ENCODE measurements around the gene CHRNA3.

Gene CHRNA3

GRCh38 chr15:78637776-78638435, 17.1 kb upstream of the CHRNA3 start:
- Histone ChIP-seq H3K4me3 (ENCODE audit: insufficient read depth, low read length, poor library complexity, severe bottlenecking) (no peak overlapping the region), H3K4me2 (ENCODE audit: low read depth, low read length, poor library complexity, severe bottlenecking) (no peak overlapping the region), H4K20me1 (ENCODE audit: low read depth, low read length) (no peaks in the 10 kb centered on the region), H3K27me3 (ENCODE audit: low read length) (no peaks in the 10 kb centered on the region), H3K9me2 (replicated peaks; ENCODE audit: insufficient read depth, low read length) (no peaks in the 10 kb centered on the region), H3K9me3 (ENCODE audit: insufficient read depth, low read length) (no peaks in the 10 kb centered on the region; the same call in 1 of the 2 replicates), H3K36me3 (ENCODE audit: low read length) (no peaks in the 10 kb centered on the region), H3K27ac (ENCODE audit: low read depth, low read length) (no peak overlapping the region), H3F3A (ENCODE audit: insufficient read depth) (no peaks in the 10 kb centered on the region), H3K9ac (ENCODE audit: low read length) (no peak overlapping the region), H3K79me2 (ENCODE audit: insufficient read depth, low read length) (no peaks in the 10 kb centered on the region), H2AFZ (ENCODE audit: low read depth, low read length, severe bottlenecking) (no peak overlapping the region)
- TF ChIP-seq EZH2phosphoT487 (conservative IDR thresholded peaks at IDR 0.05; ENCODE audit: low read length) (no peak), CTCF (IDR thresholded peaks at IDR 0.05; ENCODE audit: insufficient read depth, low read length, poor library complexity, severe bottlenecking) (no peak)

DNA sequence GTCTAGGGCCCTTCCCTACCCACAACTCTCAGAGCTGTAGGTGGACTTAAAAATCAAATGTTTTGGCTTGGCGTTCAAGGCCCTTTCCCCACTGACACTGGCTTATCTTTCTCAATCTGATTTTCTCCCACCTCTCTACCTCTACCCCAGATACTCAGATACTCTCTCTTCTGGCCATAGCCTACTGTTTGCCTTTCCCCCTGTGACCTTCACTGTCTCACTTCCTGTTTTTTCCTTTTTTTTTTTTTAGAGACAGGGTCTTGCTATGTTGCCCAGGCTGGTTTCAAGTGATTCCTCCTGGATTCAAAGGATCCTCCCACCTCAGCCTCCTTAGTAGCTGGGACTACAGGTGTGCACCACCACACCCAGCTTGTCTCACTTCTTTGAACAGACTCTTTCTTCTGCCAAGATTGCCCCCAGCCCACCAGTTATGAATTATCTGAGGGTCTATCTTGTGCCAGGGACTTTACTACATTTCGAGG, 15.6 kb upstream of the CHRNA3 start:
- Histone ChIP-seq H3K9me2 (replicated peaks; ENCODE audit: insufficient read depth, low read length) (no peaks in the 10 kb centered on the region), H3K36me3 (ENCODE audit: low read length) (no peaks in the 10 kb centered on the region), H3K9me3 (ENCODE audit: insufficient read depth, low read length) (no peaks in the 10 kb centered on the region; the same call in 1 of the 2 replicates), H3K27ac (ENCODE audit: low read depth, low read length) (no peak overlapping the region), H3K27me3 (ENCODE audit: low read length) (no peaks in the 10 kb centered on the region), H3K79me2 (ENCODE audit: insufficient read depth, low read length) (no peaks in the 10 kb centered on the region), H3K4me2 (ENCODE audit: low read depth, low read length, poor library complexity, severe bottlenecking) (no peak overlapping the region), H3K4me3 (ENCODE audit: insufficient read depth, low read length, poor library complexity, severe bottlenecking) (no peak overlapping the region), H3F3A (ENCODE audit: insufficient read depth) (no peaks in the 10 kb centered on the region), H4K20me1 (ENCODE audit: low read depth, low read length) (no peaks in the 10 kb centered on the region), H3K9ac (ENCODE audit: low read length) (no peak overlapping the region), H2AFZ (ENCODE audit: low read depth, low read length, severe bottlenecking) (no peak overlapping the region)
- TF ChIP-seq EZH2phosphoT487 (conservative IDR thresholded peaks at IDR 0.05; ENCODE audit: low read length): no peak

- no peaks in the 10 kb centered on the region for H3K27me3 ChIP-seq (ENCODE audit: low read length)
- no peaks in the 10 kb centered on the region for H3F3A ChIP-seq (ENCODE audit: insufficient read depth)
- no peaks in the 10 kb centered on the region for H3K79me2 ChIP-seq (ENCODE audit: insufficient read depth, low read length)
- no peaks in the 10 kb centered on the region for H3K9me2 ChIP-seq (replicated peaks; ENCODE audit: insufficient read depth, low read length)
- no peak overlapping the region for H3K4me2 ChIP-seq (ENCODE audit: low read depth, low read length, poor library complexity, severe bottlenecking)
- H3K27ac ChIP-seq (ENCODE audit: low read depth, low read length): no peak overlapping the region
- no peak overlapping the region for H3K4me3 ChIP-seq (ENCODE audit: insufficient read depth, low read length, poor library complexity, severe bottlenecking)
- H3K36me3 ChIP-seq (ENCODE audit: low read length): no peaks in the 10 kb centered on the region
- no peak overlapping the region for H2AFZ ChIP-seq (ENCODE audit: low read depth, low read length, severe bottlenecking)
- H3K9me3 ChIP-seq (ENCODE audit: insufficient read depth, low read length): no peaks in the 10 kb centered on the region; the same call in 1 of the 2 replicates
- TF ChIP-seq CTCF (IDR thresholded peaks at IDR 0.05; ENCODE audit: insufficient read depth, low read length, poor library complexity, severe bottlenecking): no peak
- TF ChIP-seq EZH2phosphoT487 (conservative IDR thresholded peaks at IDR 0.05; ENCODE audit: low read length): no peak
- H3K9ac ChIP-seq (ENCODE audit: low read length): no peak overlapping the region
- H4K20me1 ChIP-seq (ENCODE audit: low read depth, low read length): no peaks in the 10 kb centered on the region
Measured at GRCh38 chr15:78635346-78635745, 14.6 kb upstream of the CHRNA3 start.
